Mucosa of descending colon (tissue), 3 donors: ENCODE results near the gene ANKMY1. TPM values are rescaled to one million over a fixed set of nuclear protein-coding genes. Genes with fewer than 3 reads are reported as not detected.
A peak's percentile ranks its signal among the peaks of the same experiment; 100 is the strongest.

Experiments used
- ATAC-seq: fragments of 200-7000 bp; cut with Tn5 transposase; one replicate; pipeline ENCODE4 v1.9.1; 2020; ENCODE audit warnings: mild to moderate bottlenecking, moderate library complexity
- DNase-seq, 3 donors: peaks; one replicate each; pipeline ENCODE4 v3.0.0-alpha.2; 2020
- H3K36me3 ChIP-seq: fragments of 200-600 bp; one replicate; pipeline ENCODE4 v1.8.0; 2021; ENCODE audit warnings: low read depth, mild to moderate bottlenecking
- H3K4me1 ChIP-seq: fragments of 200-600 bp; one replicate; pipeline ENCODE4 v1.8.0; 2021; ENCODE audit warnings: low read depth, mild to moderate bottlenecking
- H3K4me3 ChIP-seq: fragments of 200-600 bp; one replicate; pipeline ENCODE4 v1.8.0; 2021; ENCODE audit warnings: mild to moderate bottlenecking
- H3K9me3 ChIP-seq: fragments of 200-600 bp; one replicate; pipeline ENCODE4 v1.8.0; 2021; ENCODE audit warnings: mild to moderate bottlenecking
- CTCF ChIP-seq: fragments of 200-600 bp; IDR thresholded peaks from one replicate; pipeline ENCODE4 v1.8.0; 2022; ENCODE audit warnings: antibody characterized with exemption, mild to moderate bottlenecking
- intact Hi-C, 2 donors: fragments of 100-400 bp; cut with DNase I in 1 of 2; cut with micrococcal nuclease in 1 of 2; formaldehyde crosslinking; loops; one replicate each; pipeline versions ENCODE4 v1.11.0 to v1.11.1; 2022; cut with DNase I, micrococcal nuclease
- total RNA-seq, 3 donors: library from RNA; stranded (reverse); fragmentation: NEBNext Ultra II Directional in 2 of 3; extraction: Animal tissue kit (Norgen Biotek cat#: 25700) in 2 of 3; gene quantifications; one replicate each; pipeline versions ENCODE4 v1.2.1 to v1.2.4, GENCODE V29; 2021 to 2023
- donor health status: DM: no; HTN: no; CAD: no; lungs with moderate emphysema.
- donor health status: DM: no; HTN: no; CAD: no.
- donor health status: DM: no; HTN: yes; CAD: no.

Gene ANKMY1
- total RNA-seq, 3 donors from 2014 or later = 23.0 to 32.7 (median 23.5) TPM

GRCh38 chr2:240573516-240574385, 16.0 kb upstream of the ANKMY1 start:
- H3K36me3 ChIP-seq = peaks cover 6% of the 10 kb centered on the region

GRCh38 chr2:240573071-240573515, 15.3 kb upstream of the ANKMY1 start:
- no peak overlapping the region for H3K4me3 ChIP-seq
- ATAC-seq (no peak), DNase-seq (peak in 2 of 3 donors; percentile 27 to 51)
- H3K4me1 ChIP-seq = peaks cover 19% of the 10 kb centered on the region
- intact Hi-C loops = no loop called here
- TF ChIP-seq CTCF = no peak
- H3K36me3 ChIP-seq = peaks cover 6% of the 10 kb centered on the region
- no peaks in the 10 kb centered on the region for H3K9me3 ChIP-seq

More at GRCh38 chr2:240573516-240574385, 16.0 kb upstream of the ANKMY1 start:
- ATAC-seq (no peak), DNase-seq (peak in 2 of 3 donors; percentile 24 to 43)
- Histone ChIP-seq H3K4me3 (no peak overlapping the region), H3K4me1 (peaks cover 19% of the 10 kb centered on the region), H3K9me3 (no peaks in the 10 kb centered on the region)
- intact Hi-C loops = no loop called here
- TF ChIP-seq CTCF = no peak

GRCh38 chr2:240572141-240573031, 14.6 kb upstream of the ANKMY1 start:
- TF ChIP-seq CTCF = no peak
- Histone ChIP-seq H3K4me3 (no peak overlapping the region), H3K36me3 (peaks cover 6% of the 10 kb centered on the region), H3K4me1 (peaks cover 25% of the 10 kb centered on the region), H3K9me3 (no peaks in the 10 kb centered on the region)
- intact Hi-C loops = no loop called here
- ATAC-seq = no peak
- peak in 2 of 3 donors; percentile 29 to 48 for DNase-seq

- ATAC-seq = no peak
- TF ChIP-seq CTCF = no peak
- no peaks in the 10 kb centered on the region for H3K9me3 ChIP-seq
- intact Hi-C loops = no loop called here
- H3K36me3 ChIP-seq = peaks cover 6% of the 10 kb centered on the region
- no peak overlapping the region for H3K4me3 ChIP-seq
- DNase-seq = peak in 2 of 3 donors; percentile 29 to 43
- peaks cover 34% of the 10 kb centered on the region for H3K4me1 ChIP-seq
These were observed 13.7 kb upstream of the ANKMY1 start for GRCh38 chr2:240571314-240571973.
